OCI-LY1 (cell line): ENCODE measurements around the gene SMTNL1.

ENCODE experiments used
- H2AFZ ChIP-seq: fragments of 200-600 bp; sonication (generic), shearing (Covaris generic); 2 replicates; pipeline ENCODE4 v1.6.0; 2014; ENCODE audit warnings: antibody characterized with exemption, mild to moderate bottlenecking, low read length
- H3F3A ChIP-seq: fragments of 200-600 bp; sonication (generic), shearing (Covaris generic); 2 replicates; pipeline ENCODE4 v1.6.0; 2014; ENCODE audit warnings: mild to moderate bottlenecking, antibody characterized with exemption, low read length, moderate library complexity; ENCODE audit not compliant: insufficient read depth
- H3K27ac ChIP-seq: fragments of 200-600 bp; sonication (generic); 2 replicates; pipeline ENCODE4 v1.5.1; 2014; ENCODE audit warnings: low read length, mixed run types, mild to moderate bottlenecking, low read depth; ENCODE audit not compliant: poor library complexity, severe bottlenecking
- H3K27me3 ChIP-seq: fragments of 200-600 bp; sonication (generic); 2 replicates; pipeline ENCODE4 v1.6.0; 2014; ENCODE audit warnings: antibody characterized with exemption, mild to moderate bottlenecking, low read length, moderate library complexity; ENCODE audit not compliant: insufficient read depth
- H3K36me3 ChIP-seq: fragments of 200-600 bp; sonication (generic); 2 replicates; pipeline ENCODE4 v1.6.1; 2014; ENCODE audit warnings: mild to moderate bottlenecking, antibody characterized with exemption, low read length, moderate library complexity, mixed read lengths; ENCODE audit not compliant: insufficient read depth
- H3K4me1 ChIP-seq: fragments of 200-600 bp; sonication (generic); 2 replicates; pipeline ENCODE4 v1.5.1; 2014; ENCODE audit warnings: mild to moderate bottlenecking, low read length, moderate library complexity; ENCODE audit not compliant: insufficient read depth, severe bottlenecking
- H3K4me2 ChIP-seq: fragments of 200-600 bp; sonication (generic), shearing (Covaris generic); 2 replicates; pipeline ENCODE4 v1.6.1; 2014; ENCODE audit warnings: low read length
- H3K4me3 ChIP-seq: fragments of 200-600 bp; sonication (generic); 2 replicates; pipeline ENCODE4 v1.5.1; 2014; ENCODE audit warnings: low read length, low read depth, mild to moderate bottlenecking, mixed read lengths; ENCODE audit not compliant: poor library complexity, severe bottlenecking
- H3K79me2 ChIP-seq: fragments of 200-600 bp; shearing (Covaris generic); 2 replicates; pipeline ENCODE4 v1.6.1; 2016; ENCODE audit warnings: mixed run types, low read length, mixed read lengths; ENCODE audit not compliant: insufficient read depth
- H3K9ac ChIP-seq: fragments of 200-600 bp; sonication (generic), shearing (Covaris generic); 2 replicates; pipeline ENCODE4 v1.6.1; 2014; ENCODE audit warnings: mild to moderate bottlenecking, low read length, mixed read lengths
- H3K9me2 ChIP-seq: fragments of 200-600 bp; sonication (generic), shearing (Covaris generic); 2 replicates; pipeline ENCODE4 v1.6.1; 2014; ENCODE audit warnings: low read depth, mild to moderate bottlenecking, low read length, mixed read lengths
- H3K9me3 ChIP-seq: fragments of 200-600 bp; shearing (Covaris generic); 2 replicates; pipeline ENCODE4 v1.6.1; 2014; ENCODE audit warnings: low read length, mixed read lengths
- H4K20me1 ChIP-seq: fragments of 200-600 bp; sonication (generic), shearing (Covaris generic); 2 replicates; pipeline ENCODE4 v1.6.0; 2016; ENCODE audit warnings: mild to moderate bottlenecking, low read length; ENCODE audit not compliant: insufficient read depth
- CTCF ChIP-seq: fragments of 200-600 bp; sonication (generic), shearing (Covaris generic); IDR thresholded peaks from 2 replicates; pipeline ENCODE4 v1.5.1; 2017; ENCODE audit warnings: mild to moderate bottlenecking, antibody characterized with exemption, low read length, moderate library complexity, mixed read lengths
- EZH2 ChIP-seq: fragments of 200-600 bp; sonication (generic), shearing (Covaris generic); IDR thresholded peaks from 2 replicates; pipeline ENCODE4 v1.8.0; 2017; ENCODE audit warnings: borderline replicate concordance, mixed run types, mild to moderate bottlenecking, antibody characterized with exemption, low read length, moderate library complexity, mixed read lengths

SMTNL1 gene

DNA sequence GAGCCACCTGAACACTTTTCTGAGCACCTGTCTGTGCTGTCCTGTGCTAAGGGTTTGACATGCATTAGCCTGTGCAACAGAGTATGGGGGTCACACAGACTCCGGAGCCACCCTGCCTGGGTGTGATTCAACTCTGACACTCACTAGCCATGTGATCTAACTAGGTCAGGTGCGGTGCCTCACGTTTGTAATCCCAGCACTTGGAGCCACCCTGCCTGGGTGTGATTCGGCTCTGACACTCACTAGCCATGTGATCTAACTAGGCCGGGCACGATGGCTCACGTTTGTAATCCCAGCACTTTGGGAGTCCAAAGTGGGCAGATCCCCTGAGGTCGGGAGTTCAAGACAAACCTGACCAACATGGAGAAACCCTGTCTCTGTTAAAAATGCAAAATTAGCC is 18.6 kb downstream of the SMTNL1 start:
- H3K9me2 ChIP-seq = no peaks in the 10 kb centered on the region
- no peak for TF ChIP-seq EZH2
- no peak overlapping the region for H3K9ac ChIP-seq
- H4K20me1 ChIP-seq = no peaks in the 10 kb centered on the region
- H3K4me2 ChIP-seq = no peak overlapping the region
- no peak overlapping the region for H3K27ac ChIP-seq
- no peaks in the 10 kb centered on the region for H3F3A ChIP-seq
- H3K27me3 ChIP-seq = no peaks in the 10 kb centered on the region
- no peaks in the 10 kb centered on the region for H3K9me3 ChIP-seq
- peaks cover 29% of the 10 kb centered on the region for H3K36me3 ChIP-seq
- no peak overlapping the region for H2AFZ ChIP-seq
- no peaks in the 10 kb centered on the region for H3K4me1 ChIP-seq
- no peak overlapping the region for H3K4me3 ChIP-seq
- no peaks in the 10 kb centered on the region for H3K79me2 ChIP-seq

GRCh38 chr11:57560146-57560545 is 22.8 kb downstream of the SMTNL1 start:
- no peak overlapping the region for H3K27ac ChIP-seq
- H3K36me3 ChIP-seq = peaks cover 4% of the 10 kb centered on the region
- no peak overlapping the region for H3K9ac ChIP-seq
- H3K9me2 ChIP-seq = no peaks in the 10 kb centered on the region
- no peak for TF ChIP-seq EZH2
- TF ChIP-seq CTCF = no peak
- no peaks in the 10 kb centered on the region for H3K79me2 ChIP-seq
- no peaks in the 10 kb centered on the region for H3F3A ChIP-seq
- no peaks in the 10 kb centered on the region for H4K20me1 ChIP-seq
- H2AFZ ChIP-seq = no peak overlapping the region
- H3K4me3 ChIP-seq = no peak overlapping the region
- no peak overlapping the region for H3K4me2 ChIP-seq
- no peaks in the 10 kb centered on the region for H3K27me3 ChIP-seq
- H3K9me3 ChIP-seq = no peaks in the 10 kb centered on the region
- H3K4me1 ChIP-seq = no peaks in the 10 kb centered on the region

DNA sequence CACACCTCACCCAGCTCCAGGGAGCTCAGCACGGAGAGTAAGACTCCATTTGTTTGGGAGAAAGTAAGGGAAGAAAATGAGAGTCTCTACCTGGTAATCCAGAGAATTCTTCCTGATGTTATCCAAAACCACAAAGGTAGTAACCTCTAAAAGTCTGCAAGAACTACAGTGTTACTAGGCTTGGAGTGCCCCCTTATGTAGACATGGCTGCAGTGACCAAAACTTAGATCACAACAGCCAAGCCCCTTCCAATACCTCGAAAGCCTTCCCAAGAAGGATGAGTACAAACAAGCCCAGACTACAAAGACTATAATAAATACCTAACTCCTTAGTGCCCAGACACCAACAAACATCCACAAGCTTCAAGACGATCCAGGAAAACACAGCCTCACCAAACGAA is 25.2 kb downstream of the SMTNL1 start:
- Histone ChIP-seq H3K9me3 (no peaks in the 10 kb centered on the region), H3K9ac (no peak overlapping the region), H3K27me3 (no peaks in the 10 kb centered on the region), H2AFZ (no peak overlapping the region), H3F3A (no peaks in the 10 kb centered on the region), H3K4me3 (no peak overlapping the region), H3K9me2 (no peaks in the 10 kb centered on the region), H3K4me1 (peaks cover 16% of the 10 kb centered on the region), H3K79me2 (no peaks in the 10 kb centered on the region), H4K20me1 (no peaks in the 10 kb centered on the region), H3K4me2 (no peak overlapping the region), H3K27ac (no peak overlapping the region), H3K36me3 (peaks cover 4% of the 10 kb centered on the region)
- TF ChIP-seq EZH2 (no peak), CTCF (0 out of 2 replicates have a peak, but pooled peaks have one; percentile 7)
